Testis (tissue), 3 donors: ENCODE results near the gene IFIT2. TPM values are rescaled to one million over a fixed set of nuclear protein-coding genes. Genes with fewer than 3 reads are reported as not detected.

Experiments used
- DNase-seq: peaks from one replicate; pipeline ENCODE4 v3.0.0-alpha.2; 2019
- H3K27ac ChIP-seq, 2 donors: fragments of 200-600 bp; sonication (generic); one replicate each; pipeline ENCODE4 v1.5.1; 2019
- H3K27me3 ChIP-seq: fragments of 200-600 bp; sonication (generic); one replicate; pipeline ENCODE4 v1.5.1; 2019
- H3K36me3 ChIP-seq: fragments of 200-600 bp; sonication (generic); one replicate; pipeline ENCODE4 v1.5.1; 2017; ENCODE audit warnings: low read depth; ENCODE audit errors: missing control alignments
- H3K4me1 ChIP-seq: fragments of 200-600 bp; sonication (generic); one replicate; pipeline ENCODE4 v1.5.1; 2019
- H3K4me3 ChIP-seq, 2 donors: fragments of 200-600 bp; sonication (generic); one replicate each; pipeline ENCODE4 v1.5.1; 2017 to 2019
- H3K9me3 ChIP-seq: fragments of 200-600 bp; sonication (generic); one replicate; pipeline ENCODE4 v1.5.1; 2017
- POLR2A ChIP-seq: fragments of 450-650 bp; IDR thresholded peaks from one replicate; pipeline ENCODE4 v1.6.1; 2017; ENCODE audit warnings: antibody characterized with exemption, mild to moderate bottlenecking, moderate library complexity
- WGBS, 2 donors: methylation state at CpG; one replicate each; pipeline ENCODE4 v1.1.5; 2018; 5-methylcytosine and 5-hydroxymethylcytosine counted together
- intact Hi-C: fragments of 100-400 bp; cut with DNase I; formaldehyde crosslinking; loops from one replicate; pipeline ENCODE4 v1.15.1; 2023; ENCODE audit warnings: low total_unique reads
- polyA plus RNA-seq: library from polyadenylated mRNA; stranded (reverse); fragments of 350-450 nt; fragmentation: Illumina TruSeq; extraction: RNeasy Lipid Tissue Mini Kit (QIAGEN cat#74804); gene quantifications from one replicate; pipeline ENCODE4 v1.2.3, GENCODE V29; 2014; ENCODE audit warnings: low read depth, low replicate concordance; ENCODE audit not compliant: insufficient read depth
- total RNA-seq, 2 donors: library from RNA; depleted of rRNA; stranded (reverse); fragments of >200 nt; gene quantifications; one replicate each; pipeline ENCODE4 v1.2.3, GENCODE V29; 2016
- TF ChIP-seq, protein P1 (sequence below), 3 experiments: fragments of 450-650 bp in 2 of 3; fragments of 200-600 bp in 1 of 3; sonication (generic) in 1 of 3; IDR thresholded peaks; one replicate each; pipeline ENCODE4 v1.5.1; 2016 to 2019; ENCODE audit warnings: antibody characterized with exemption in 3 of 3, mild to moderate bottlenecking in 2 of 3, moderate library complexity in 1 of 3

The IFIT2 gene
- total and polyA plus RNA-seq, 3 donors from 2014 or later: 1.3 to 4.3 (median 1.6) TPM

- no peak overlapping the region for H3K27ac ChIP-seq
- no peaks in the 10 kb centered on the region for H3K9me3 ChIP-seq
- TF ChIP-seq, protein P1, sequence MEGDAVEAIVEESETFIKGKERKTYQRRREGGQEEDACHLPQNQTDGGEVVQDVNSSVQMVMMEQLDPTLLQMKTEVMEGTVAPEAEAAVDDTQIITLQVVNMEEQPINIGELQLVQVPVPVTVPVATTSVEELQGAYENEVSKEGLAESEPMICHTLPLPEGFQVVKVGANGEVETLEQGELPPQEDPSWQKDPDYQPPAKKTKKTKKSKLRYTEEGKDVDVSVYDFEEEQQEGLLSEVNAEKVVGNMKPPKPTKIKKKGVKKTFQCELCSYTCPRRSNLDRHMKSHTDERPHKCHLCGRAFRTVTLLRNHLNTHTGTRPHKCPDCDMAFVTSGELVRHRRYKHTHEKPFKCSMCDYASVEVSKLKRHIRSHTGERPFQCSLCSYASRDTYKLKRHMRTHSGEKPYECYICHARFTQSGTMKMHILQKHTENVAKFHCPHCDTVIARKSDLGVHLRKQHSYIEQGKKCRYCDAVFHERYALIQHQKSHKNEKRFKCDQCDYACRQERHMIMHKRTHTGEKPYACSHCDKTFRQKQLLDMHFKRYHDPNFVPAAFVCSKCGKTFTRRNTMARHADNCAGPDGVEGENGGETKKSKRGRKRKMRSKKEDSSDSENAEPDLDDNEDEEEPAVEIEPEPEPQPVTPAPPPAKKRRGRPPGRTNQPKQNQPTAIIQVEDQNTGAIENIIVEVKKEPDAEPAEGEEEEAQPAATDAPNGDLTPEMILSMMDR (IDR thresholded peaks at IDR 0.05): no peak
- no peak for TF ChIP-seq POLR2A
- no peaks in the 10 kb centered on the region for H3K27me3 ChIP-seq
- peaks cover 3% of the 10 kb centered on the region for H3K4me1 ChIP-seq
- no peak for DNase-seq
- no peak overlapping the region for H3K4me3 ChIP-seq
- no peaks in the 10 kb centered on the region for H3K36me3 ChIP-seq
- intact Hi-C loops: no loop called here
Measured at GRCh38 chr10:89270153-89270483, 31.7 kb upstream of the IFIT2 start.

- H3K36me3 ChIP-seq: no peaks in the 10 kb centered on the region
- H3K4me3 ChIP-seq: no peak overlapping the region
- no peak for DNase-seq
- 96% methylated on average over 2 of the region's 2 CpGs for WGBS, 2 donors
- H3K27me3 ChIP-seq: no peaks in the 10 kb centered on the region
- no peak overlapping the region for H3K27ac ChIP-seq
- no peaks in the 10 kb centered on the region for H3K9me3 ChIP-seq
- H3K4me1 ChIP-seq: peaks cover 3% of the 10 kb centered on the region
- TF ChIP-seq, protein P1 (IDR thresholded peaks at IDR 0.05): no peak
- no peak for TF ChIP-seq POLR2A
- intact Hi-C loops: no loop called here
Measured at GRCh38 chr10:89271532-89271931, 30.3 kb upstream of the IFIT2 start.

- H3K4me3 ChIP-seq: no peak overlapping the region
- H3K4me1 ChIP-seq: no peaks in the 10 kb centered on the region
- DNase-seq: no peak
- 68 to 92% methylated on average over 2 of the region's 2 CpGs for WGBS, 2 donors
- H3K27me3 ChIP-seq: no peaks in the 10 kb centered on the region
- intact Hi-C loops: no loop called here
- TF ChIP-seq, protein P1 (IDR thresholded peaks at IDR 0.05): no peak
- no peak for TF ChIP-seq POLR2A
- no peaks in the 10 kb centered on the region for H3K36me3 ChIP-seq
- no peaks in the 10 kb centered on the region for H3K9me3 ChIP-seq
- H3K27ac ChIP-seq: no peak overlapping the region
Measured at GRCh38 chr10:89273680-89274079, 28.2 kb upstream of the IFIT2 start.

- H3K27ac ChIP-seq: no peak overlapping the region
- intact Hi-C loops: no loop called here
- no peak for DNase-seq
- H3K36me3 ChIP-seq: no peaks in the 10 kb centered on the region
- no peak overlapping the region for H3K4me3 ChIP-seq
- TF ChIP-seq, protein P1 (IDR thresholded peaks at IDR 0.05): no peak
- no peak for TF ChIP-seq POLR2A
- no peaks in the 10 kb centered on the region for H3K27me3 ChIP-seq
- no peaks in the 10 kb centered on the region for H3K4me1 ChIP-seq
- WGBS, 2 donors: 55 to 74% methylated on average over 3 of the region's 3 CpGs
- H3K9me3 ChIP-seq: no peaks in the 10 kb centered on the region
Measured at GRCh38 chr10:89274928-89275327, 26.9 kb upstream of the IFIT2 start.

- no peak for DNase-seq
- TF ChIP-seq POLR2A: no peak
- TF ChIP-seq, protein P1 (IDR thresholded peaks at IDR 0.05): no peak
- H3K4me3 ChIP-seq: no peak overlapping the region
- WGBS, 2 donors: 87 to 90% methylated on average over 6 of the region's 6 CpGs
- no peaks in the 10 kb centered on the region for H3K36me3 ChIP-seq
- H3K9me3 ChIP-seq: no peaks in the 10 kb centered on the region
- intact Hi-C loops: no loop called here
- no peaks in the 10 kb centered on the region for H3K4me1 ChIP-seq
- H3K27ac ChIP-seq: no peak overlapping the region
- H3K27me3 ChIP-seq: no peaks in the 10 kb centered on the region
Measured at GRCh38 chr10:89275383-89275782, 26.5 kb upstream of the IFIT2 start.
